ENCODE data around the gene HMGXB3.

- no peak for TF ChIP-seq EZH2phosphoT487 (IDR thresholded peaks at IDR 0.05; ENCODE audit: low read depth)
- TF ChIP-seq CTCF (IDR thresholded peaks at IDR 0.05; ENCODE audit: low read depth, low read length) = no peak
Observed at GRCh38 chr5:150064681-150065220, 64.2 kb downstream of the HMGXB3 start.
